ENCODE results near the gene HECTD4.

The HECTD4 gene

GRCh38 chr12:112140728-112141127 is 241.5 kb downstream of the HECTD4 start:
- Histone ChIP-seq H3K9ac (ENCODE audit: low read length) (no peak overlapping the region), H3K79me2 (ENCODE audit: insufficient read depth, low read length) (no peaks in the 10 kb centered on the region), H3K4me2 (ENCODE audit: low read length) (no peak overlapping the region), H2AFZ (ENCODE audit: low read length) (no peak overlapping the region), H3K27me3 (ENCODE audit: insufficient read depth, low read length) (no peaks in the 10 kb centered on the region), H3K9me2 (ENCODE audit: low read depth, low read length) (no peaks in the 10 kb centered on the region), H3K9me3 (ENCODE audit: low read length) (no peaks in the 10 kb centered on the region), H3K4me3 (ENCODE audit: low read depth, low read length, poor library complexity, severe bottlenecking) (no peak overlapping the region), H3K36me3 (ENCODE audit: insufficient read depth, low read length) (peaks cover 80% of the 10 kb centered on the region), H3K27ac (ENCODE audit: low read depth, low read length, poor library complexity, severe bottlenecking) (no peak overlapping the region), H3K4me1 (ENCODE audit: insufficient read depth, low read length, severe bottlenecking) (no peaks in the 10 kb centered on the region), H3F3A (ENCODE audit: insufficient read depth, low read length) (no peaks in the 10 kb centered on the region), H4K20me1 (ENCODE audit: insufficient read depth, low read length) (no peaks in the 10 kb centered on the region)
- no peak for TF ChIP-seq EZH2 (IDR thresholded peaks at IDR 0.05; ENCODE audit: borderline replicate concordance, low read length)
- TF ChIP-seq CTCF (IDR thresholded peaks at IDR 0.05; ENCODE audit: low read length): no peak

- no peaks in the 10 kb centered on the region for H3K9me3 ChIP-seq (ENCODE audit: low read length)
- H3K79me2 ChIP-seq (ENCODE audit: insufficient read depth, low read length): peaks cover 3% of the 10 kb centered on the region; the same call in 1 of the 2 replicates
- no peaks in the 10 kb centered on the region for H3K27me3 ChIP-seq (ENCODE audit: insufficient read depth, low read length)
- no peaks in the 10 kb centered on the region for H4K20me1 ChIP-seq (ENCODE audit: insufficient read depth, low read length)
- H3K36me3 ChIP-seq (ENCODE audit: insufficient read depth, low read length): peaks cover 53% of the 10 kb centered on the region
- H2AFZ ChIP-seq (ENCODE audit: low read length): no peak overlapping the region
- H3K27ac ChIP-seq (ENCODE audit: low read depth, low read length, poor library complexity, severe bottlenecking): no peak overlapping the region
- no peak overlapping the region for H3K4me3 ChIP-seq (ENCODE audit: low read depth, low read length, poor library complexity, severe bottlenecking)
- no peak overlapping the region for H3K9ac ChIP-seq (ENCODE audit: low read length)
- H3K9me2 ChIP-seq (ENCODE audit: low read depth, low read length): no peaks in the 10 kb centered on the region
- no peak for TF ChIP-seq CTCF (IDR thresholded peaks at IDR 0.05; ENCODE audit: low read length)
- TF ChIP-seq EZH2 (IDR thresholded peaks at IDR 0.05; ENCODE audit: borderline replicate concordance, low read length): no peak
- H3F3A ChIP-seq (ENCODE audit: insufficient read depth, low read length): 0 out of 2 replicates have a peak, but pooled peaks cover 6% of the 10 kb centered on the region
- peaks cover 12% of the 10 kb centered on the region for H3K4me1 ChIP-seq (ENCODE audit: insufficient read depth, low read length, severe bottlenecking)
- no peak overlapping the region for H3K4me2 ChIP-seq (ENCODE audit: low read length)
Measured at GRCh38 chr12:112134731-112135130, 247.5 kb downstream of the HECTD4 start.

- Histone ChIP-seq H3K9ac (ENCODE audit: low read length) (no peak overlapping the region), H3K79me2 (ENCODE audit: insufficient read depth, low read length) (peaks cover 3% of the 10 kb centered on the region; the same call in 1 of the 2 replicates), H3K4me1 (ENCODE audit: insufficient read depth, low read length, severe bottlenecking) (peaks cover 21% of the 10 kb centered on the region), H3K4me2 (ENCODE audit: low read length) (no peak overlapping the region), H4K20me1 (ENCODE audit: insufficient read depth, low read length) (no peaks in the 10 kb centered on the region), H3F3A (ENCODE audit: insufficient read depth, low read length) (0 out of 2 replicates have a peak, but pooled peaks cover 6% of the 10 kb centered on the region), H3K9me3 (ENCODE audit: low read length) (no peaks in the 10 kb centered on the region), H3K27ac (ENCODE audit: low read depth, low read length, poor library complexity, severe bottlenecking) (no peak overlapping the region), H3K4me3 (ENCODE audit: low read depth, low read length, poor library complexity, severe bottlenecking) (no peak overlapping the region), H2AFZ (ENCODE audit: low read length) (no peak overlapping the region), H3K27me3 (ENCODE audit: insufficient read depth, low read length) (no peaks in the 10 kb centered on the region), H3K9me2 (ENCODE audit: low read depth, low read length) (no peaks in the 10 kb centered on the region), H3K36me3 (ENCODE audit: insufficient read depth, low read length) (peaks cover 43% of the 10 kb centered on the region)
- TF ChIP-seq CTCF (IDR thresholded peaks at IDR 0.05; ENCODE audit: low read length): no peak
- no peak for TF ChIP-seq EZH2 (IDR thresholded peaks at IDR 0.05; ENCODE audit: borderline replicate concordance, low read length)
Measured at GRCh38 chr12:112133418-112133817, 248.8 kb downstream of the HECTD4 start.
